Prostate gland (tissue), 2 donors: ENCODE data around the gene ARHGAP42.

Experiments used
- POLR2A ChIP-seq: fragments of 450-650 bp; IDR thresholded peaks from one replicate; pipeline ENCODE4 v1.6.1; 2016; ENCODE audit warnings: antibody characterized with exemption, mild to moderate bottlenecking
- POLR2AphosphoS5 ChIP-seq: sonication (generic); formaldehyde crosslinking; IDR thresholded peaks from one replicate; pipeline ENCODE4 v1.6.1; 2017; ENCODE audit warnings: antibody characterized with exemption
- TF ChIP-seq, protein P1 (sequence below), 4 experiments: fragments of 200-600 bp in 2 of 4; fragments of 450-650 bp in 2 of 4; sonication (generic) in 2 of 4; IDR thresholded peaks; 1 replicate in 3 of 4; 2 replicates in 1 of 4; pipeline ENCODE4 v1.5.1; 2016 to 2019; ENCODE audit warnings: antibody characterized with exemption in 4 of 4, mild to moderate bottlenecking in 2 of 4, moderate library complexity in 2 of 4

DNA sequence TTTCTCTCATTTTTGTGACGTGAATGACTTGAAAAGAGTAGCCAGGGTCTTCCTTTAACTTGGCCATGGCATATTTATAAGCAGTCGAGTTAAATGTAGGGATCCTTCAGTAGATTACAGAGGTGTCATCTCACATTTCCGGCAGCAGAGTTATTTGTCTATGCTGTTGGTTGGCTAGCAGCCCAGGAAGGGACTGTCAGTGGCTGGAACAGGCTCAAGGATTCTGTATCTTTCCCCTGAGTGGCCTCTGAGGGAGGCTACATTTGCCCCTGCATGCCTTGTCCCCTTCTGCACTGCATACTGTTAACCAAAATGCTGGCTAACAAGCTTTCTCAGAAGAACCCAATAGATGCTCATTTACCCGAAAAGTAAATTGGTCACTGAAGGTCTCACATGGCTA is 254.9 kb downstream of the ARHGAP42 start:
- TF ChIP-seq, protein P1, sequence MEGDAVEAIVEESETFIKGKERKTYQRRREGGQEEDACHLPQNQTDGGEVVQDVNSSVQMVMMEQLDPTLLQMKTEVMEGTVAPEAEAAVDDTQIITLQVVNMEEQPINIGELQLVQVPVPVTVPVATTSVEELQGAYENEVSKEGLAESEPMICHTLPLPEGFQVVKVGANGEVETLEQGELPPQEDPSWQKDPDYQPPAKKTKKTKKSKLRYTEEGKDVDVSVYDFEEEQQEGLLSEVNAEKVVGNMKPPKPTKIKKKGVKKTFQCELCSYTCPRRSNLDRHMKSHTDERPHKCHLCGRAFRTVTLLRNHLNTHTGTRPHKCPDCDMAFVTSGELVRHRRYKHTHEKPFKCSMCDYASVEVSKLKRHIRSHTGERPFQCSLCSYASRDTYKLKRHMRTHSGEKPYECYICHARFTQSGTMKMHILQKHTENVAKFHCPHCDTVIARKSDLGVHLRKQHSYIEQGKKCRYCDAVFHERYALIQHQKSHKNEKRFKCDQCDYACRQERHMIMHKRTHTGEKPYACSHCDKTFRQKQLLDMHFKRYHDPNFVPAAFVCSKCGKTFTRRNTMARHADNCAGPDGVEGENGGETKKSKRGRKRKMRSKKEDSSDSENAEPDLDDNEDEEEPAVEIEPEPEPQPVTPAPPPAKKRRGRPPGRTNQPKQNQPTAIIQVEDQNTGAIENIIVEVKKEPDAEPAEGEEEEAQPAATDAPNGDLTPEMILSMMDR (IDR thresholded peaks at IDR 0.05): no peak
- TF ChIP-seq POLR2AphosphoS5 (no peak), POLR2A (no peak)
